Lower leg skin (tissue), 4 donors: ENCODE measurements around the gene MGA. TPM values are rescaled to one million over a fixed set of nuclear protein-coding genes. Genes with fewer than 3 reads are reported as not detected.

ENCODE experiments used
- DNase-seq, 2 donors: peaks; one replicate each; pipeline ENCODE4 v3.0.0-alpha.2; 2019; ENCODE audit warnings: low spot score in 2 of 2
- H3K4me3 ChIP-seq: fragments of 200-600 bp; sonication (generic); 2 replicates; pipeline ENCODE4 v1.5.1; 2017; ENCODE audit warnings: mild to moderate bottlenecking, low read depth; ENCODE audit not compliant: poor library complexity, severe bottlenecking
- CTCF ChIP-seq, 3 donors: fragments of 450-650 bp; IDR thresholded peaks; one replicate each; pipeline ENCODE4 v1.5.1; 2016; ENCODE audit warnings: antibody characterized with exemption in 3 of 3, mild to moderate bottlenecking in 3 of 3, moderate library complexity in 2 of 3
- POLR2A ChIP-seq, 2 donors: fragments of 450-650 bp; IDR thresholded peaks; one replicate each; pipeline ENCODE4 v1.6.1; 2016 to 2017; ENCODE audit warnings: antibody characterized with exemption in 2 of 2, mild to moderate bottlenecking in 1 of 2, moderate library complexity in 1 of 2
- WGBS, 2 donors: methylation state at CpG; one replicate each; pipeline ENCODE4 v1.1.5; 2018; 5-methylcytosine and 5-hydroxymethylcytosine counted together
- intact Hi-C: fragments of 100-400 bp; cut with DNase I; formaldehyde crosslinking; loops from one replicate; pipeline ENCODE4 v1.15.0; 2023; ENCODE audit warnings: low total_unique reads
- total RNA-seq, 4 donors: library from RNA; depleted of rRNA; stranded (reverse); fragments of >200 nt; gene quantifications; one replicate each; pipeline ENCODE4 v1.1.0, GENCODE V29; 2016

The MGA gene
- total RNA-seq, 4 donors from 2014 or later, result 17.2 to 24.1 (median 20.7) TPM

GRCh38 chr15:41651373-41651772, 8.8 kb upstream of the MGA start:
- TF ChIP-seq CTCF (IDR thresholded peaks at IDR 0.05), result no peak
- TF ChIP-seq POLR2A (IDR thresholded peaks at IDR 0.05), result no peak
- no peak for DNase-seq
- WGBS, 2 donors, result 79 to 94% methylated on average over 1 of the region's 1 CpG
- H3K4me3 ChIP-seq, result no peak overlapping the region
- intact Hi-C loops, result no loop called here

- intact Hi-C loops, result no loop called here
- H3K4me3 ChIP-seq, result no peak overlapping the region
- 76 to 85% methylated on average over 3 of the region's 3 CpGs for WGBS, 2 donors
- TF ChIP-seq POLR2A (IDR thresholded peaks at IDR 0.05), result no peak
- no peak for TF ChIP-seq CTCF (IDR thresholded peaks at IDR 0.05)
- DNase-seq, result no peak
Observed at GRCh38 chr15:41653760-41654159, 6.4 kb upstream of the MGA start.

- no peak overlapping the region for H3K4me3 ChIP-seq
- 94 to 97% methylated on average over 4 of the region's 4 CpGs for WGBS, 2 donors
- TF ChIP-seq POLR2A (IDR thresholded peaks at IDR 0.05) (no peak), CTCF (IDR thresholded peaks at IDR 0.05) (no peak)
- intact Hi-C loops, result no loop called here
- DNase-seq, result no peak
Observed at GRCh38 chr15:41655716-41656115, 4.5 kb upstream of the MGA start.

- no peak overlapping the region for H3K4me3 ChIP-seq
- intact Hi-C loops, result no loop called here
- TF ChIP-seq CTCF (IDR thresholded peaks at IDR 0.05) (no peak), POLR2A (IDR thresholded peaks at IDR 0.05) (no peak)
- no peak for DNase-seq
- 89 to 91% methylated on average over 2 of the region's 2 CpGs for WGBS, 2 donors
Observed at GRCh38 chr15:41656188-41656587, 4.0 kb upstream of the MGA start.

- intact Hi-C loops, result no loop called here
- no peak for DNase-seq
- WGBS, 2 donors, result 51 to 65% methylated on average over 1 of the region's 1 CpG
- TF ChIP-seq CTCF (IDR thresholded peaks at IDR 0.05) (no peak), POLR2A (IDR thresholded peaks at IDR 0.05) (no peak)
- H3K4me3 ChIP-seq, result no peak overlapping the region
Observed at GRCh38 chr15:41658689-41659088, 1.5 kb upstream of the MGA start.

- 86 to 96% methylated on average over 2 of the region's 2 CpGs for WGBS, 2 donors
- H3K4me3 ChIP-seq, result no peak overlapping the region
- no peak for TF ChIP-seq CTCF (IDR thresholded peaks at IDR 0.05)
- TF ChIP-seq POLR2A (IDR thresholded peaks at IDR 0.05), result no peak
Observed at GRCh38 chr15:41659190-41659589, 1.0 kb upstream of the MGA start.

More at GRCh38 chr15:41659190-41659589, 1.0 kb upstream of the MGA start:
- DNase-seq, result no peak
- intact Hi-C loops, result no loop called here
